AG08395 (cell line): Measurements from ENCODE around the gene L3MBTL2.
"Not testable (repeated sequence)": the region's sequence is repeated elsewhere in the genome, so short reads cannot be mapped to it uniquely, and the experiment has no call there.

Experiments
- DNase-seq: peaks from one replicate; pipeline ENCODE4 v3.0.0; 2012; ENCODE audit warnings: mixed read lengths, low spot score

Gene L3MBTL2

DNA sequence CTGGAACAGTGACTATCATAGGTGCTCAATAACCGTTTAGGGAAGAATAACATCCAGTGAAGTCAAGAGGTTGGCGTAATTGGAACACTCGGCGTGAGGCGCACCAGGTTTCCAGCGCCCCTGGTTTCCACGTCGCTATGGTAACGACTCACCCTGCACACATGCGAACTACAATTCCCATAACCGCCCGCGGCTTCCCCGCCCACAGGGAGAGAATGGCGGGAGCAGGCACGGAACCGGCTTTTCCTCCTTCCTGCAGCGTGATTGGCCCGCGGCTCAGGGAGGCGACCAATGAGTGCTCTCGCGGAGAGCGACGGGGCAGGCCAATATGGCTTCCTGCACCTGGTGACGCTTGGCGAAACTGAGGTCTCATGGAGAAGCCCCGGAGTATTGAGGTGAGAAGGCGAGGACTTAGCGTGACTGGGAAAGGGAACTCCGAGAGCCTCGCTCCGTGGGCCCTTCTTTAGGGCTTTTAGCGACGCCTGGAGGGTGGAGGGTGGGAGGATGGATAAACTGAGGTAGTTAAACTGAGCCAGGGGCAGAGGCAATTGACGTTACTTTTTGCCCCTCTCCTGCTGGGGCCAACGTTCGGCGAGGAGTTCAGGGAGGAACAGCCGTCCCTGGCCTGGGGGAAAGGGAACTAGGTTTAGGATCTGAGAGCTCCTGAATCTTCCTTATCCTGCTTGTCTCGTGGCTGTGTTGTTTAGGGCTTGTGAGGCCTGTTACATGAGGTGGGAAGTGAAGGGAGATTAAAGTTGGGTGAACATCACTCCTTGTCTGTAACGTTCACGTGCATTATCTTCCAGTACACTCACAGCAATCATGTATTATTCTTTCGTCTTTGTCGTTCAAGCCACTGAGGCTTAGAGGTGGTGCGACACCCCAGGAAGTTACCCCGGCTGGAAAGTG is at the start of gene L3MBTL2:
L3MBTL2 (plus strand) TSS at position 321 of the 909 bp plus-strand sequence; CDS start at position 372, 51 bp downstream.
- peak; percentile 100 for DNase-seq

- no peak for DNase-seq
Observed at GRCh38 chr22:41157083-41157482, 48.0 kb upstream of the L3MBTL2 start.

DNA sequence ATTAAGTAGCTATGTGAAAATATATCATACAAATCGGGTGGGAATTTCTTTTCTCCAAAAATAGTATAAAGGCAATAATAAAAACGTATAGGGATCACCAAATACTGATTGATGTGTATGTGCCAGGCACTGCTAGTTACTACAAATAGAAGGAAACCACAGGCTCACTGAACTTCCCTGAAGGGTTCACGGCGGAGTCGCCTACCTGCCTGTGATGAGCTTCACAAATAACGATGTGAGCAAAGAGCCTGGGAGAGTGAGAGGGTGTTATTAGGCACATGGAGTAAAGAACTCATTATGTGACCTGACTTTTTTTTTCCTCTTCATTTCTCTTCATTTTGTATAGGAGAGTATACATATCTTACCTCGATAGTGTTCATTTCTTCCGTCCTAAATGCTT is 36.0 kb upstream of the L3MBTL2 start:
- no peak for DNase-seq

GRCh38 chr22:41171996-41172395 is 33.1 kb upstream of the L3MBTL2 start:
- DNase-seq, result no peak

- DNase-seq, result no peak
Observed at GRCh38 chr22:41175546-41175945, 29.6 kb upstream of the L3MBTL2 start.

- DNase-seq, result no peak
Observed at GRCh38 chr22:41177040-41177621, 28.0 kb upstream of the L3MBTL2 start.

GRCh38 chr22:41177622-41178424 is 27.3 kb upstream of the L3MBTL2 start:
- DNase-seq, result no peak

GRCh38 chr22:41178425-41178975 is 26.6 kb upstream of the L3MBTL2 start:
- no peak for DNase-seq

GRCh38 chr22:41180362-41180761 is 24.8 kb upstream of the L3MBTL2 start:
- DNase-seq, result not testable (repeated sequence)

DNA sequence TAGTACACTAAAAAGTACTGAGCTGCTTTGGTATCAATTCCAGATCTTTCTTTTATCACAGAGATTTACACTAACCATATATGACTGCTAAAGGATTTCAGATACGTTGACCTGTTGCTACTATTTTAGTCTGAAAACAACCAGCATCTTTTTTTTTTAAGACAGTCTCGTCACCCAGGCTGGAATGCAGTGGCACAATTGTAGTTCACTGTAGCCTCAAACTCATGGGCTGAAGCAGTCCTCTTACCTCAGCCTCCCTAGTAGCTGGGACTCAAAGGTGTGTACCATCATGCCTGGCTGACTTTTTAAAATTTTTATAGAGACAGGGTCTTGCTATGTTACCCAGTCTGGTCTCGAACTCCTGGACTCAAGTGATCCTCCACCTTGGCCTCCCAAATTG is 24.2 kb upstream of the L3MBTL2 start:
- DNase-seq, result no peak

DNA sequence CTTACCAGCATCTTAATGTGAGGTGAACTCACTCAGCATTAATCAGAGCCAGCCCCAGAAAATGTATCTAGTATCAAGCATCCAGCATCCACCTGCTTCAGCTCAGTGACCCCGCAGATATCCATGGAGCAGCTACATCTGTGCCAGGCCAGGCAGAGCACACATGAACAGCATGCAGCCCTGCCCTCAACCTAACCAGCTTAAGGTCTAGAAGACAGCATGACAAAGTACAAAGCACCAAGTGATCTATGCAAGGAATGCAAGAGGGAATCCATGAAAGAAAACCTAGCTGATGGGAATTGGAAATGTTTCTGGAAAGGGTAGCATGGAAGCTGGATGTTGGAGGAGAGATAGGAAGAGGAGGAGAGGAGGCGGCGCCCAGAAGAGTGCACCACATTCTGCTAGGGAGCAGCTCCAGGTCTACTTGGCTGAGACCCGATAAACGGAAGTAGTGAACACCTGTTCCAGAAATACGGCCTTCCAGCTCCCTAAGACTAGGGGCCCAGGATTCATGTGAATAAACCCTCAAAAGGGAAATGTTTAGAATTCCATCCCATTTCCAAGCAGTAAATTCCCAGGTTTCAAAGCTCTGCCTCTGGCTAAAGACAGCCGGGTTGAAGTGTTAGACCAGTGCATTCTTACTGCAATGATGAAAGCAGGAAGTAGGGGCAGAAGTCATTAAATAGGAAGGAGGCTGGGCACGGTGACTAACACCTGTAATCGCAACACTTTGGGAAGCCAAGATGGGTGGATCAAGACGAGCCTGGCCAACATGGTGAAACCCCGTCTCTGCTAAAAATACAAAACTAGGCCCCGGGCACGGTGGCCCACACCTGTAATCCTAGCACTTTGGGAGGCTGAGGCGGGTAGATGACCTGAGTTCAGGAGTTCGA is 23.5 kb upstream of the L3MBTL2 start:
- no peak for DNase-seq

- no peak for DNase-seq
Observed at GRCh38 chr22:41184679-41185078, 20.4 kb upstream of the L3MBTL2 start.

GRCh38 chr22:41191467-41191866 is 13.6 kb upstream of the L3MBTL2 start:
- no peak for DNase-seq

DNA sequence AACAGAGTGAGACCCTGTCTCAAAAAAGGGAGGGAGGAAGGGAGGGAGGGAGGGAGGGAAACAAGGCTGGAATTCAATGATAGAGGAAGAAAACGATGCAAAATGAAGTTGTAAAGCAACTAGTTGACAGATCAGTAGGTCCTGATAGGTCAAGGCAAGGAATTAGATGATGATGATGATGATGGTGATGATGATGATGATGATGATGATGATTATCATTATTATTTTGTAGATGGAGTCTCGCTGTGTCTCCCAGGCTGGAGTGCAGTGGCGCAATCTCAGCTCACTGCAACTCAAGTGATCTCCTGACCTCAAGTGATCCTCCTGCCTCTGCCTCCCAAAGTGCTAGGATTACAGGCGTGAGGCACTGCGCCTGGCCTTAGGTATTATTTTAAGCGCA is 11.3 kb upstream of the L3MBTL2 start:
- DNase-seq, result no peak

- DNase-seq, result peak; percentile 89
Observed at GRCh38 chr22:41197038-41197972, 7.8 kb upstream of the L3MBTL2 start.

- DNase-seq, result no peak
Observed at GRCh38 chr22:41198027-41198580, 7.0 kb upstream of the L3MBTL2 start.

GRCh38 chr22:41201141-41201540 is 4.0 kb upstream of the L3MBTL2 start:
- no peak for DNase-seq

- DNase-seq, result no peak
Observed at GRCh38 chr22:41203118-41203517, 2.0 kb upstream of the L3MBTL2 start.

DNA sequence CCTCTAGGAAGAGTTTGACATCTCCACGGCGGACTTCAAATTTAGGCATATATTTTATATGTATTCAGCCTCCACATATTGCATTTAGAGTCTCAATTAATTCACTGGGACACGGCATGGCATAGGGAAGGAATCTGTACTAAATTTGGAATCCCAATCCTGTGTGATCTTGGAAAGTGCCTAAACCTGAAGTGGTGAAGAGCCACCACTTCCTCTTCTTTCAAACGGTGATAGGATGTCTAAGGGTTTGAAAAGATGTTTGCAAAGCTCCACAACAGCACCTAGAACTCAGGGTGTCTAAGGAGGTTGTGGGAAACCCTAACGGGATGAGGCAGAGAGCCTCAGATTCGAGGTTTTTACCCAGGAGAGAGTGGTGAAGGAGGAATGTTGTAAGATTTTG is 1.0 kb upstream of the L3MBTL2 start:
- no peak for DNase-seq

DNA sequence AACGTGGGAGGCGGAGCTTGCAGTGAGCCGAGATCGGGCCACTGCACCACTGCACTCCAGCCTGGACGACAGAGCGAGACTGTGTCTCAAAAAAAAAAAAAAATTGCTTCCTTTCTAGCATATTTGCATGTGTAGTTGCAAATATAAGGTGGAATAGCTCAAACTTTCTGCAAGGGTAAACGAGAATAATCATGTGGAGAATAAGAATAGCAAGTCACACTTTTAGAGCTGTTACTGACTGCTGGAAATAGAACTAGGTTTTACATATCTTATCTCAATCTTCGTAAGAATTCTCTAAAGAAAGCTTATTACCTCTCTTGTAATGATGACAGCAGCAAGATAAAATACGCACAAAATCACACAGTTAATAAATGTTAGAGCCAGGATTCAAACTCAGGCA is 1.6 kb downstream of the L3MBTL2 start:
- DNase-seq, result no peak
